Brain microvascular endothelial cell (primary cell): ENCODE data around the gene DCST2.

Experiments used
- DNase-seq: peaks from one replicate; pipeline ENCODE4 v3.0.0-alpha.2; 2020
- H3K27ac ChIP-seq: fragments of 250-450 bp; sonication (Bioruptor Pico); 2 replicates; pipeline ENCODE4 v1.5.1; 2020; ENCODE audit warnings: mild to moderate bottlenecking, moderate library complexity
- H3K27me3 ChIP-seq: fragments of 250-450 bp; sonication (Bioruptor Pico); replicated peaks from 2 replicates; pipeline ENCODE4 v1.5.1; 2020; ENCODE audit warnings: mild to moderate bottlenecking
- H3K36me3 ChIP-seq: fragments of 250-450 bp; sonication (Bioruptor Pico); replicated peaks from 2 replicates; pipeline ENCODE4 v1.5.1; 2020; ENCODE audit warnings: mild to moderate bottlenecking
- H3K4me3 ChIP-seq: 2 replicates; pipeline ENCODE4 v1.5.1; 2011; ENCODE audit warnings: low read depth, mild to moderate bottlenecking, control low read depth, low read length, moderate library complexity
- in situ Hi-C: cut with HindIII; loops from 2 replicates; pipeline ENCODE4 v1.10.0; 2017; ENCODE audit warnings: low sequenced_read_pairs, low pct_ligation_motif_present
- TF ChIP-seq, protein P1 (sequence below): IDR thresholded peaks from 2 replicates; pipeline ENCODE4 v1.5.1; 2011; ENCODE audit warnings: low read depth, mild to moderate bottlenecking, moderate library complexity, low read length, control low read depth, inconsistent platforms; ENCODE audit errors: missing control alignments

Gene DCST2

DNA sequence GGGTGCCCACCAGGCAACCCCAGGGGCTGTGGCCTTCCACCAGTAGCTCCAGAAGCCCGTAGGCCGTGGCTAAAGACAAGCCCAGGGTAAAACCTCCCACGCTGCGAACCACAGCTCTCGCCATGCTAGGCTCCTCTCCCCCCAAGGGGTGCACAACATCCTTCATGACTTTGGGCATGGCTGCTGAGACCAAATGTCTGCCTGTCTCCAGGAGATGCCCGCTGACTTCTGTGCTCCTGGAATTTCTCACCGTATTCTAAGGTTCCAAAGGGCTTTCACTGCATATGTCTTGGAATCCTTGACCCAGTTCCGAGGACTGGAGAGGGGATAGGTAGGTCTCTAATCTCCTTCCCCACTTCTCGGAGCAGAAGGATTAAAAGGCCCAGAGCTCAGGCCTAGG lies at the start of gene DCST2, which contains the start of gene DCST1:
Gene DCST2, minus strand, starts transcription at position 258 of the 400 bp plus-strand sequence. Its CDS starts 80 bp downstream, at position 178.
Gene DCST1, plus strand, starts transcription at position 301 of the 400 bp plus-strand sequence. CDS start 213 bp downstream, outside the sequence.
- Histone ChIP-seq H3K27ac (no peak within 1 kb of the TSS), H3K27me3 (peaks cover 3% of the 10 kb centered on the region), H3K4me3 (no peak within 1 kb of the TSS), H3K36me3 (no peaks in the 10 kb centered on the region)
- in situ Hi-C loops = no loop called here
- no peak for DNase-seq
- TF ChIP-seq, protein P1, sequence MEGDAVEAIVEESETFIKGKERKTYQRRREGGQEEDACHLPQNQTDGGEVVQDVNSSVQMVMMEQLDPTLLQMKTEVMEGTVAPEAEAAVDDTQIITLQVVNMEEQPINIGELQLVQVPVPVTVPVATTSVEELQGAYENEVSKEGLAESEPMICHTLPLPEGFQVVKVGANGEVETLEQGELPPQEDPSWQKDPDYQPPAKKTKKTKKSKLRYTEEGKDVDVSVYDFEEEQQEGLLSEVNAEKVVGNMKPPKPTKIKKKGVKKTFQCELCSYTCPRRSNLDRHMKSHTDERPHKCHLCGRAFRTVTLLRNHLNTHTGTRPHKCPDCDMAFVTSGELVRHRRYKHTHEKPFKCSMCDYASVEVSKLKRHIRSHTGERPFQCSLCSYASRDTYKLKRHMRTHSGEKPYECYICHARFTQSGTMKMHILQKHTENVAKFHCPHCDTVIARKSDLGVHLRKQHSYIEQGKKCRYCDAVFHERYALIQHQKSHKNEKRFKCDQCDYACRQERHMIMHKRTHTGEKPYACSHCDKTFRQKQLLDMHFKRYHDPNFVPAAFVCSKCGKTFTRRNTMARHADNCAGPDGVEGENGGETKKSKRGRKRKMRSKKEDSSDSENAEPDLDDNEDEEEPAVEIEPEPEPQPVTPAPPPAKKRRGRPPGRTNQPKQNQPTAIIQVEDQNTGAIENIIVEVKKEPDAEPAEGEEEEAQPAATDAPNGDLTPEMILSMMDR = no peak

- no peak overlapping the region for H3K4me3 ChIP-seq
Observed at GRCh38 chr1:155083052-155083541, 49.5 kb upstream of the DCST2 start.

GRCh38 chr1:155082301-155083051 lies 48.9 kb upstream of the DCST2 start:
- Histone ChIP-seq H3K27ac (no peak overlapping the region), H3K36me3 (no peaks in the 10 kb centered on the region), H3K4me3 (no peak overlapping the region), H3K27me3 (peaks cover 44% of the 10 kb centered on the region)
- in situ Hi-C loops = no loop called here
- DNase-seq = no peak
- TF ChIP-seq, protein P1 = no peak

More at GRCh38 chr1:155083052-155083541, 49.5 kb upstream of the DCST2 start:
- Histone ChIP-seq H3K27me3 (peaks cover 44% of the 10 kb centered on the region), H3K36me3 (no peaks in the 10 kb centered on the region), H3K27ac (no peak overlapping the region)
- TF ChIP-seq, protein P1 = no peak
- DNase-seq = no peak
- in situ Hi-C loops = no loop called here

DNA sequence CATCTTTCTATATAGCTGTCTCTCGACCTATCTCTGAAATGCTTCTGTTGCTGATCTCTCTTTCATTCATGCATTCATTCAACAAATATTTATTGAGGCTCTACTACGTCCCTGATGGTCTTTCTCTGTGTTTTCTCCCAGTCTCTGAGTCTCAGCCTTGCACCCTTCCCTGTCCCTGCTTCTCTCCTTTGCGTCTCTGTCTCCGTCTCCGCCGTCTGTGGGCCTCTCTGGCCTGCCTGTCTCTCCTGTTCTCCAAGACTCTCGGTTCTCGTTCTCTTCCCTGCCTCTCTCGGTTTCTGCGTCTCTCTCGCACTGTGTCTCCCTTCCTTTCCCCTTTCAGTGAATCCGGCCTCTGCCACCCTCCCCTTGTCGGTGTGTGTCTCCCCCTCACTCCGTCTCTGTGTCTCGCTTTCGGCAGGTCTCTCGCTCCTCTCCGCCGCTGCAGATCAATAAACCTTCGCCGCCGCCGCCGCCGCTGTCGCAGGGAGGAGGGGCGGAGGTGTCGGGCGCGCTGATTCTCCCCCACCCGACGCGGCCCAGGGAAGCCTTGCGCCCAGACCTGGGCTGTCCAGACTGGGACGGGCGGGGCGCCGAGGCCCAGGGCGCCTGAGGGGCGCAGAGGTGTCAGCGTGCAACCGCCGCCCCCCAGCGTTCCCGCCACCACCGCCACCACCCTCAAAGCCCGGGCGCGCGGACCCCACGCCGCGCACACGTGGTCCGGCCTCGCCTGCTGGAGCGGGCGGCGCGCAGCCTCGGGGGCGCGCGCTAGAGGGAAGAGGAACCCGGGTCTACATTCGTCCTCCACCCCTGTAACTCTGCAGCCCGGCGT lies 48.1 kb upstream of the DCST2 start:
- H3K36me3 ChIP-seq = no peaks in the 10 kb centered on the region
- no peak for DNase-seq
- H3K4me3 ChIP-seq = no peak overlapping the region
- in situ Hi-C loops = no loop called here
- peaks cover 44% of the 10 kb centered on the region for H3K27me3 ChIP-seq
- H3K27ac ChIP-seq = no peak overlapping the region
- TF ChIP-seq, protein P1 = no peak

- TF ChIP-seq, protein P1 = no peak
- no peaks in the 10 kb centered on the region for H3K36me3 ChIP-seq
- H3K27me3 ChIP-seq = peaks cover 44% of the 10 kb centered on the region
- no peak overlapping the region for H3K4me3 ChIP-seq
- DNase-seq = no peak
- in situ Hi-C loops = no loop called here
- H3K27ac ChIP-seq = no peak overlapping the region
Observed at GRCh38 chr1:155080312-155081228, 47.0 kb upstream of the DCST2 start.
